Measurements from ENCODE around the gene ZNF75A. TPM values are rescaled to one million over a fixed set of nuclear protein-coding genes. Genes with fewer than 3 reads are reported as not detected.
A peak's percentile ranks its signal among the peaks of the same experiment; 100 is the strongest.

The ZNF75A gene
- total and polyA plus RNA-seq, 9 of the 15 experiments (the other 6 are each of a cell fraction or from before 2014, with no cell fraction given) = 7.2 to 24.5 (median 17.1) TPM

- TF ChIP-seq, protein P1, sequence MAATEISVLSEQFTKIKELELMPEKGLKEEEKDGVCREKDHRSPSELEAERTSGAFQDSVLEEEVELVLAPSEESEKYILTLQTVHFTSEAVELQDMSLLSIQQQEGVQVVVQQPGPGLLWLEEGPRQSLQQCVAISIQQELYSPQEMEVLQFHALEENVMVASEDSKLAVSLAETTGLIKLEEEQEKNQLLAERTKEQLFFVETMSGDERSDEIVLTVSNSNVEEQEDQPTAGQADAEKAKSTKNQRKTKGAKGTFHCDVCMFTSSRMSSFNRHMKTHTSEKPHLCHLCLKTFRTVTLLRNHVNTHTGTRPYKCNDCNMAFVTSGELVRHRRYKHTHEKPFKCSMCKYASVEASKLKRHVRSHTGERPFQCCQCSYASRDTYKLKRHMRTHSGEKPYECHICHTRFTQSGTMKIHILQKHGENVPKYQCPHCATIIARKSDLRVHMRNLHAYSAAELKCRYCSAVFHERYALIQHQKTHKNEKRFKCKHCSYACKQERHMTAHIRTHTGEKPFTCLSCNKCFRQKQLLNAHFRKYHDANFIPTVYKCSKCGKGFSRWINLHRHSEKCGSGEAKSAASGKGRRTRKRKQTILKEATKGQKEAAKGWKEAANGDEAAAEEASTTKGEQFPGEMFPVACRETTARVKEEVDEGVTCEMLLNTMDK (IDR thresholded peaks at IDR 0.05; ENCODE audit: borderline replicate concordance, insufficient read depth, low read depth, low read length, poor library complexity, severe bottlenecking) = peak; percentile 55
- no peak for TF ChIP-seq U2AF1 (optimal IDR thresholded peaks at IDR 0.05; ENCODE audit: low read depth, low read length)
- no peak for TF ChIP-seq ZNF766 (CRISPR knock-in tag; conservative IDR thresholded peaks at IDR 0.05)
- no peak for TF ChIP-seq MLLT1 (IDR thresholded peaks at IDR 0.05)
- TF ChIP-seq NRF1 (conservative IDR thresholded peaks at IDR 0.05 in 1 of 2, IDR thresholded peaks at IDR 0.05 in 1 of 2) = peak in 1 of 2 experiments; percentile 36; a peak in 1 of 4 replicates
- no peak for TF ChIP-seq TOE1 (IDR thresholded peaks at IDR 0.05; ENCODE audit: borderline replicate concordance)
- TF ChIP-seq TOE1 (CRISPR knock-in tag; IDR thresholded peaks at IDR 0.05; ENCODE audit: borderline replicate concordance, low read depth) = no peak
- no peak for TF ChIP-seq RFX7 (CRISPR knock-in tag; IDR thresholded peaks at IDR 0.05)
- 0 out of 2 replicates have a peak, but pooled peaks have one; percentile 28 for TF ChIP-seq PHF21A (IDR thresholded peaks at IDR 0.05; ENCODE audit: borderline replicate concordance, low read depth)
- TF ChIP-seq, protein P2, sequence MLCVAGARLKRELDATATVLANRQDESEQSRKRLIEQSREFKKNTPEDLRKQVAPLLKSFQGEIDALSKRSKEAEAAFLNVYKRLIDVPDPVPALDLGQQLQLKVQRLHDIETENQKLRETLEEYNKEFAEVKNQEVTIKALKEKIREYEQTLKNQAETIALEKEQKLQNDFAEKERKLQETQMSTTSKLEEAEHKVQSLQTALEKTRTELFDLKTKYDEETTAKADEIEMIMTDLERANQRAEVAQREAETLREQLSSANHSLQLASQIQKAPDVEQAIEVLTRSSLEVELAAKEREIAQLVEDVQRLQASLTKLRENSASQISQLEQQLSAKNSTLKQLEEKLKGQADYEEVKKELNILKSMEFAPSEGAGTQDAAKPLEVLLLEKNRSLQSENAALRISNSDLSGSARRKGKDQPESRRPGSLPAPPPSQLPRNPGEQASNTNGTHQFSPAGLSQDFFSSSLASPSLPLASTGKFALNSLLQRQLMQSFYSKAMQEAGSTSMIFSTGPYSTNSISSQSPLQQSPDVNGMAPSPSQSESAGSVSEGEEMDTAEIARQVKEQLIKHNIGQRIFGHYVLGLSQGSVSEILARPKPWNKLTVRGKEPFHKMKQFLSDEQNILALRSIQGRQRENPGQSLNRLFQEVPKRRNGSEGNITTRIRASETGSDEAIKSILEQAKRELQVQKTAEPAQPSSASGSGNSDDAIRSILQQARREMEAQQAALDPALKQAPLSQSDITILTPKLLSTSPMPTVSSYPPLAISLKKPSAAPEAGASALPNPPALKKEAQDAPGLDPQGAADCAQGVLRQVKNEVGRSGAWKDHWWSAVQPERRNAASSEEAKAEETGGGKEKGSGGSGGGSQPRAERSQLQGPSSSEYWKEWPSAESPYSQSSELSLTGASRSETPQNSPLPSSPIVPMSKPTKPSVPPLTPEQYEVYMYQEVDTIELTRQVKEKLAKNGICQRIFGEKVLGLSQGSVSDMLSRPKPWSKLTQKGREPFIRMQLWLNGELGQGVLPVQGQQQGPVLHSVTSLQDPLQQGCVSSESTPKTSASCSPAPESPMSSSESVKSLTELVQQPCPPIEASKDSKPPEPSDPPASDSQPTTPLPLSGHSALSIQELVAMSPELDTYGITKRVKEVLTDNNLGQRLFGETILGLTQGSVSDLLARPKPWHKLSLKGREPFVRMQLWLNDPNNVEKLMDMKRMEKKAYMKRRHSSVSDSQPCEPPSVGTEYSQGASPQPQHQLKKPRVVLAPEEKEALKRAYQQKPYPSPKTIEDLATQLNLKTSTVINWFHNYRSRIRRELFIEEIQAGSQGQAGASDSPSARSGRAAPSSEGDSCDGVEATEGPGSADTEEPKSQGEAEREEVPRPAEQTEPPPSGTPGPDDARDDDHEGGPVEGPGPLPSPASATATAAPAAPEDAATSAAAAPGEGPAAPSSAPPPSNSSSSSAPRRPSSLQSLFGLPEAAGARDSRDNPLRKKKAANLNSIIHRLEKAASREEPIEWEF (CRISPR knock-in tag; IDR thresholded peaks at IDR 0.05) = no peak
- no peak for TF ChIP-seq SRSF7 (optimal IDR thresholded peaks at IDR 0.05; ENCODE audit: low read depth, low read length)
- no peak for TF ChIP-seq ZNF507 (tag; conservative IDR thresholded peaks at IDR 0.05)
- 0 out of 4 replicates have a peak, but pooled peaks of 1 of the 2 experiments have one; percentile 11 for TF ChIP-seq RCOR1 (IDR thresholded peaks at IDR 0.05; ENCODE audit: borderline replicate concordance in 1 of 2, low read depth in 2 of 2, low read length in 2 of 2)
- TF ChIP-seq ZNF41 (CRISPR knock-in tag; conservative IDR thresholded peaks at IDR 0.05) = no peak
- no peak for TF ChIP-seq GMEB1 (CRISPR knock-in tag; IDR thresholded peaks at IDR 0.05)
- no peak for TF ChIP-seq BHLHE40 (IDR thresholded peaks at IDR 0.05; ENCODE audit: low read length)
Observed at GRCh38 chr16:3363793-3364192, 58.5 kb downstream of the ZNF75A start (continued).
